A673 (cell line): ENCODE measurements around the gene KDM3A. TPM values are rescaled to one million over a fixed set of nuclear protein-coding genes. Genes with fewer than 3 reads are reported as not detected.

ENCODE experiments used
- BruUV-seq: library from RNA; stranded (reverse); fragments of 400-500 nt; replicated peaks from 2 replicates; lab custom pipeline; 2021; lab: Mats Ljungman, UMichigan
- CTCF ChIA-PET: fragments of 300-600 bp; sonication (Branson Sonifier 250); formaldehyde crosslinking; loops from one replicate; lab custom pipeline; 2022; ENCODE audit warnings: antibody characterized with exemption; lab: Charles Lee
- POLR2A ChIA-PET: fragments of 300-600 bp; sonication (Branson Sonifier 250); formaldehyde crosslinking; loops from one replicate; lab custom pipeline; 2022; ENCODE audit warnings: antibody characterized with exemption; ENCODE audit not compliant: low non-redundant PET; lab: Charles Lee
- DNase-seq: peaks from one replicate; pipeline ENCODE4 v3.0.0-alpha.2; 2015; ENCODE audit warnings: low spot score
- H3K27ac ChIP-seq: fragments of 200-600 bp; sonication (generic); 2 replicates; pipeline ENCODE4 v1.5.1; 2016; ENCODE audit warnings: mixed run types, low read depth, mild to moderate bottlenecking, mixed read lengths, antibody characterized with exemption, low read length; ENCODE audit not compliant: poor library complexity, severe bottlenecking
- H3K27me3 ChIP-seq: fragments of 200-600 bp; sonication (generic); replicated peaks from 2 replicates; pipeline ENCODE4 v1.6.1; 2017; ENCODE audit warnings: mixed run types, low read depth, mild to moderate bottlenecking, mixed read lengths, antibody characterized with exemption, low read length; ENCODE audit not compliant: insufficient read depth, poor library complexity
- H3K36me3 ChIP-seq: fragments of 200-600 bp; sonication (generic); 2 replicates; pipeline ENCODE4 v1.6.1; 2016; ENCODE audit warnings: mixed run types, mild to moderate bottlenecking, mixed read lengths, antibody characterized with exemption, low read length; ENCODE audit not compliant: insufficient read depth, poor library complexity, severe bottlenecking
- H3K4me1 ChIP-seq: fragments of 200-600 bp; sonication (generic); 2 replicates; pipeline ENCODE4 v1.6.1; 2017; ENCODE audit warnings: mixed run types, mild to moderate bottlenecking, mixed read lengths, antibody characterized with exemption, low read length; ENCODE audit not compliant: insufficient read depth, poor library complexity, severe bottlenecking
- H3K4me3 ChIP-seq: fragments of 200-600 bp; sonication (generic); 2 replicates; pipeline ENCODE4 v1.5.1; 2016; ENCODE audit warnings: low read depth, mixed run types, mild to moderate bottlenecking, mixed read lengths, low read length; ENCODE audit not compliant: poor library complexity, severe bottlenecking
- H3K9me3 ChIP-seq: fragments of 200-600 bp; sonication (generic); 2 replicates; pipeline ENCODE4 v1.6.1; 2016; ENCODE audit warnings: mixed run types, low read depth, mild to moderate bottlenecking, mixed read lengths, antibody characterized with exemption, low read length; ENCODE audit not compliant: poor library complexity, severe bottlenecking
- EZH2 ChIP-seq: fragments of 200-600 bp; sonication (generic); IDR thresholded peaks from 2 replicates; pipeline ENCODE4 v1.6.1; 2017; ENCODE audit warnings: borderline replicate concordance, low read depth, mild to moderate bottlenecking, mixed read lengths, antibody characterized with exemption, low read length; ENCODE audit not compliant: poor library complexity, severe bottlenecking
- intact Hi-C: fragments of 100-400 bp; cut with micrococcal nuclease; formaldehyde crosslinking; loops from one replicate; pipeline ENCODE4 v1.10.0; 2022; ENCODE audit not compliant: unreplicated experiment
- total RNA-seq: library from RNA; stranded (reverse); gene quantifications from 2 replicates; pipeline ENCODE4 v1.2.3, GENCODE V29; 2021
- TF ChIP-seq, protein P1 (sequence below): fragments of 300-800, 200-600 bp; sonication (generic); conservative IDR thresholded peaks from 2 replicates; pipeline ENCODE4 v1.5.1; 2017; ENCODE audit warnings: low read depth, mild to moderate bottlenecking, antibody characterized with exemption, low read length, moderate library complexity, mixed read lengths

KDM3A gene
- total RNA-seq, 1 experiment from 2014 or later: 40.7 TPM

DNA sequence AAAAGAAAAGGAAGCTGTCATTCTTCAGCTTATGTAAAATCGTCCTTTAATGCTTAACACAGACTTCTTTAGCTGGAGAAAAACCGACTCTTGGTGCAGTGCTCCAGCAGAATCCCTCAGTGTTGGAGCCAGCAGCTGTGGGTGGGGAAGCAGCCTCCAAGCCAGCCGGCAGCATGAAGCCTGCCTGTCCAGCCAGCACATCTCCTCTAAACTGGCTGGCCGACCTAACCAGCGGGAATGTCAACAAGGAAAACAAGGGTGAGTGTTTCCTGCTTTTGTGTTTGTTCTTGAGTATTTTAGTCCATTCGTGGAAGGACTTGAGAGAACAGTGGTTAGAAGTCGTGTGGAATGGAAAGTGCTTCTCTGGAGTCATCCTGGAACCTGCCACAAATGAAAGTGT, 38.9 kb downstream of the KDM3A start:
- H3K27me3 ChIP-seq: no peaks in the 10 kb centered on the region
- no peak for DNase-seq
- intact Hi-C loops: no loop called here
- H3K27ac ChIP-seq: no peak overlapping the region
- ChIA-PET CTCF (no interaction called here), POLR2A (no interaction called here)
- no peak overlapping the region for H3K4me3 ChIP-seq
- BruUV-seq: no TSS peak
- H3K36me3 ChIP-seq: peaks cover 85% of the 10 kb centered on the region
- no peaks in the 10 kb centered on the region for H3K9me3 ChIP-seq
- TF ChIP-seq, protein P1, sequence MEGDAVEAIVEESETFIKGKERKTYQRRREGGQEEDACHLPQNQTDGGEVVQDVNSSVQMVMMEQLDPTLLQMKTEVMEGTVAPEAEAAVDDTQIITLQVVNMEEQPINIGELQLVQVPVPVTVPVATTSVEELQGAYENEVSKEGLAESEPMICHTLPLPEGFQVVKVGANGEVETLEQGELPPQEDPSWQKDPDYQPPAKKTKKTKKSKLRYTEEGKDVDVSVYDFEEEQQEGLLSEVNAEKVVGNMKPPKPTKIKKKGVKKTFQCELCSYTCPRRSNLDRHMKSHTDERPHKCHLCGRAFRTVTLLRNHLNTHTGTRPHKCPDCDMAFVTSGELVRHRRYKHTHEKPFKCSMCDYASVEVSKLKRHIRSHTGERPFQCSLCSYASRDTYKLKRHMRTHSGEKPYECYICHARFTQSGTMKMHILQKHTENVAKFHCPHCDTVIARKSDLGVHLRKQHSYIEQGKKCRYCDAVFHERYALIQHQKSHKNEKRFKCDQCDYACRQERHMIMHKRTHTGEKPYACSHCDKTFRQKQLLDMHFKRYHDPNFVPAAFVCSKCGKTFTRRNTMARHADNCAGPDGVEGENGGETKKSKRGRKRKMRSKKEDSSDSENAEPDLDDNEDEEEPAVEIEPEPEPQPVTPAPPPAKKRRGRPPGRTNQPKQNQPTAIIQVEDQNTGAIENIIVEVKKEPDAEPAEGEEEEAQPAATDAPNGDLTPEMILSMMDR: no peak
- no peak for TF ChIP-seq EZH2
- no peaks in the 10 kb centered on the region for H3K4me1 ChIP-seq

DNA sequence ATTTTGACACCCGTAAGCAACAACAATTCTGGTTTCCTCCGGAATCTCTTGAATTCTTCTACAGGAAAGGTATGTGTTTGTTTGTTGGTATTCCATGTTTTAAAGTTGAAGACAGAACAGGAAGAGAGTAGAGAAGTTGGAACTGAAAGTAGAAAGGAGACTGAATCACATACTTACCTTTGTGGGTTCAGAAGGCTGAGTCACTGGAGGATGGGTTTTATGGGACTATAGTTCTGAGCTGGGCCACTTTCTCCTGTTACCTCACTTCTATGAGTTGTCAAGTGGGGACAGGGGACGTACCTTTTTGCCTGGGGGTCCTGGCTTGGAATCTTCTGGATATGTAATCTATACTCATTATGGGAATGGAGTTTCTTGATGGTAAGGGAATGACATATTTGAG, 40.9 kb downstream of the KDM3A start:
- POLR2A ChIA-PET: no interaction called here
- no peak for DNase-seq
- Histone ChIP-seq H3K9me3 (no peaks in the 10 kb centered on the region), H3K4me3 (no peak overlapping the region), H3K4me1 (no peaks in the 10 kb centered on the region), H3K27ac (no peak overlapping the region), H3K27me3 (no peaks in the 10 kb centered on the region), H3K36me3 (peaks cover 95% of the 10 kb centered on the region)
- intact Hi-C loops: no loop called here
- TF ChIP-seq, protein P1: no peak
- TF ChIP-seq EZH2: no peak
- CTCF ChIA-PET: no interaction called here
- BruUV-seq: no TSS peak

DNA sequence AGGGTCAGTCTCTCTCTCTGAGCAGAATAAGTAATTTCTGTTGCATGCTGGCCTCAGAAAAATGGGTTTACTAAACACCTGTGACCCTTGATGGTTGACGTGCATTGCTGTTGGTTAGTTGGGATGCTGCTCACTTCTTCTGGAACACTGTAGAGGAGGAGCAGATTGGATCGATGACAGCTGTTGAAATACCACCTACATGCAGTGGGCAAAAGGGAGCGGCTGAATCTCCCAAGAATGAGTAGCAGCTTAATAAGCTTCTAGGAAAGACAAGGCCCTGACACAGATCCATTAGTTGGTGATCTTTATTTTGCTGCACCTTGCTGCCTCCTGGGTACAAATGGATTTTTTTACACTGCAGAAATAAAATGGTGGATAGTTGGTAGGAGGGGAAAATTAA, 43.2 kb downstream of the KDM3A start:
- ChIA-PET POLR2A (no interaction called here), CTCF (no interaction called here)
- BruUV-seq: no TSS peak
- Histone ChIP-seq H3K4me1 (no peaks in the 10 kb centered on the region), H3K4me3 (no peak overlapping the region), H3K27ac (no peak overlapping the region), H3K36me3 (peaks cover 88% of the 10 kb centered on the region), H3K27me3 (no peaks in the 10 kb centered on the region), H3K9me3 (no peaks in the 10 kb centered on the region)
- no peak for DNase-seq
- no peak for TF ChIP-seq EZH2
- TF ChIP-seq, protein P1: no peak
- intact Hi-C loops: no loop called here
